Measurements from ENCODE around the gene SUDS3.
"Not testable (repeated sequence)": the region's sequence is repeated elsewhere in the genome, so short reads cannot be mapped to it uniquely, and the experiment has no call there.

The SUDS3 gene

DNA sequence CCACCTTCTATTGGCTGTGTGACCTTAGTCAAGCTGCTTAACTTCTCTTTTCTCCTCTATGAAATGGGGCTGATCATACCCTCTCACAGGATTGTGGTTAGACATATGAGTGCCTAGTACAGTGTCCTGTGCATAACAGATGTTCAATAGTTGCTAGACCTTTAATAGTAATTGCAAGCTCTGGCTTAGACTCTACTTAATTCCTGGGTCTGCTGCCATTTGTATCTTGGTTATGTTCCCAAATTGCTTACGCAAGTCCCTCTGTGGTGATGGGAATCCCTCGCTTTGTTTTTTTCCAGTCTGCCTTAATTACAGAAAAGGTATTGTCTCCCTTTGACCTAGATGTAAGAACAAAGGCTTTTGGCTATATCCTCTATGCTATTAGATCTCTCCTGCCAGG lies 15.1 kb downstream of the SUDS3 start:
- in situ Hi-C loops (cut with HindIII; ENCODE audit: low sequenced_read_pairs) = no loop called here

DNA sequence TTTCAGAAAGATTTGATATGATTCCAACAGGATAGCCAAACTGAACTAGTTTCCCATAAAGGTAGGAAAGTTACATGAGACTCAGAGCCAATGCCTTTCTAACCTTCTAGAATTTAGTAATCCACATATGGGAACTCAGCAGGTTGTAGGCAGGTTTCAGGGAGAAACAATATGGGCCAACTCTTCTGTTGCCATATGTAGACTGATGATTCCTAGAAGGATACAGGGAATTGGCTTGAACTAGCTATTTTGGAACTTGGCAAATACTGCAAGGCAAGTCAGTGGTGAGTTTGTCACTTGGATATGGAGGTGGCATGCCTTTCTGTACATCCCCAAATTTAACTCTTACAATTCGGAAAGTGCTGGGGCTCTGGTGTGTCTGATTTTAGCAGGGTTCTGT lies 15.5 kb downstream of the SUDS3 start:
- in situ Hi-C loops (cut with HindIII; ENCODE audit: low sequenced_read_pairs) = no loop called here

DNA sequence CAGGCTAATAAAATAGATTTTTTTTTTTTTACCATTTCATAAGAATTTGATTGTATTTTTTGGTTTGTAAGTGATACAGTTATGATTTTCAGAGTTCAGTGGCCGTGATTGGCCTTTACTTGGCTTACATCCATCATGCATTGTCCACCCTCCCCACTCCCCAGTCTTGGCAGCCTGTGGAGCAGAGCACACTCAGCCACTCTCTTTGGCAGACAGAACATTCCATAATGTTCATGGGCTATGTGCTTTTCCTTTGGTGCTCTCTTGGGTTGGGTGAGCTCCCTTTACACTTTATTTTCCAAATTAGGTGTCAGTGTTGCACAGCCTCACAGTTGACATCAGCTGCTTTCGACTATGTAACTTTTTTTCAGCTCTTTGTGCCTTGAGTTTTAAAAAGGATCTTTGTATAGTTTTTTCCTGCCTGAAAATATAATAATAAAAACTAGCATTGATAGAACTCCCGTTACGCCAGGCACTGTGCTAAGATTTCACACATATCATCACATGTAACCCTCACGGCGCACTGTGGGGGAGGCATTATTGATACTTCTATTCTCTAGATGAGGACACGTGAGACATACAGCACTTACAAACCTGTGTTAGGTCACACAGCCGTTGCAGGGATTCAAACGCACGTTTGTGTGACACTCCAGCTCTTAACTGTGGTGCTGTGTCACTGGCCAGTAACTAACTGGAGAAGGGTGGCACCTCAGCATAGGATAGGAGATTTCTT lies 21.5 kb downstream of the SUDS3 start:
- in situ Hi-C loops (cut with HindIII; ENCODE audit: low sequenced_read_pairs) = no loop called here

DNA sequence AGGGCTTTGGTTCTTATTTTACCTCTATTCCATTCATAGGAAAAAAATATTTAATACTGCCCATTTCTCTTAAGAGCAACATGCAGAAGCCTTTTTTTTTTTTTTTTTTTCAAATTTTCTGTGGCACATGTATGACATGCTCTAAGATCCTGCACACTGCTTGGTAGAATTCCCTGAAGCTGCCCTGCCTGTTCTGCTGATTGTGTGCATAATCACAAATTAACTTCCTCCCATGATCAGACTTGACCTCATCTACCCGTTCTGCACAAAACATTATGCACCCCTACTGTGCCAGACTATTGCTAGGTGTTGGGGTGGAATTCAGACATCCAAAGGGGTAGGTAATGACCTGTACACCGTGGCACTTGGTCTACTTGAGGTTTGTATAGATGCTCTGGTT lies 22.2 kb downstream of the SUDS3 start:
- in situ Hi-C loops (cut with HindIII; ENCODE audit: low sequenced_read_pairs) = no loop called here

DNA sequence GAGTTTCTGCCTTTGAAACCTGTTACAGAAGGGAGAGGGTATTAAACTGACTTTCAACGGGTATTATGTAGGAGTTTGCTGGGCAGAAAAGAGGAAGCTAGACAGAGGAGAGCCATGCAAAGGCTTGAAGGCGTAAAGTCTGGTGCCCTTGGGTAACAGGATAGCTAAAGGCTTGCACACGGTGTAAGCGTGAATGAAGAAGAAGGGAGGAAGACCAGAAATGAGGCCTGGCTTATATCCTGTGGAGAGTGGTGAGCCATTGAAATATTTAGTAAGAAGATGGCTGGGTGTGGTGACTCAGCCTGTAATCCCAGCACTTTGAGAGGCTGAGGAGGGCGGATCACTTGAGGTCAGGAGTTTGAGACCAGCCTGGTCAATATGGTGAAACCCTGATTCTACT lies 22.6 kb downstream of the SUDS3 start:
- in situ Hi-C loops (cut with HindIII; ENCODE audit: low sequenced_read_pairs) = no loop called here

DNA sequence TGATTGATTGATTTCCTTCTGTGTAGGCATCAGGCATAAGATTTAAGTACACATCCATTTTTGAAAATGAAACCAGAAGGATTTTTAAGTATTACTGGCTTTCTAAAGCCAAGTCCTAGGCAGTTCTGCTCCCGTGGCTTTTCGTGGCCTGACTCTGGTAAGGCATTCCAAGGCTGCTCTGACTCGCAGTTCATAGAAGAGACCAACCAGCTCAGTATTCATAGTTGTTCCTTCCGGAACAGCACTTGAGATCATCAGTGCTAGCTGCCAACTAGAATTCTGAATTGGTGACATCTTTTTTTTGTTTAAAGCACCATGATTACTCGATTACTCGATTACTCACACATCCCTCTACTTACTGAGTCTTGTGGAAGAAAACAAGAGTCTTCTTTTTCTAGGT lies 25.9 kb downstream of the SUDS3 start:
- in situ Hi-C loops (cut with HindIII; ENCODE audit: low sequenced_read_pairs) = no loop called here

DNA sequence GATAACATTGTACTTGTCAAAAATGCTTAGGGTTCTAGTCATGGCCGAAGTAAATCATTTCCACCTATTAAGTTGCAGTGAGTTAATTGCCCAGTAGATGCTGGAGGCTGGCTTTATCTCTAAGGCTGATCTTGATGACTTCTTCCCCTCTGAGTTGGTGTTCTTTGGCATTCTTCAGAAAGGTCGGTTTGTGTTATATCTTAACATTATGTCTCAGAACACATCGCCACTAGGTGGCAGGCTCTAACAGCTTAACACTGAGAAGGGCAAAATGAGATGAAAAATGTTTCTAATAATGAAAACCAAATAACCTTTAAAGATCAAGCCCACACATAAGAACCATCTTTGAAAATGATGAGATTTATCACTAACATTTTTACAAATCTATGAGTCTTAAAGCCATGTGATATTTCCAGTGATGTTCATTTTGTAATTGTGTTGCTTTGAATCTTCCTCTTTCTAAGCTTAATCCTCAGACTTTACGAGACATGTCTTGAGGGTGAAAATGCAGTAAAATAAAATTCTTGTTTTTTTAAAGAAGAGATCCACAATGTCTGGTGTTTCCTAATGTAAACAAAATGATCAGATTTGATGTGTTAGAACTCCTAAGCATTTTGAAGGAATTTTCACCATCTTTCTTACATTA lies 28.6 kb downstream of the SUDS3 start:
- in situ Hi-C loops (cut with HindIII; ENCODE audit: low sequenced_read_pairs) = no loop called here

DNA sequence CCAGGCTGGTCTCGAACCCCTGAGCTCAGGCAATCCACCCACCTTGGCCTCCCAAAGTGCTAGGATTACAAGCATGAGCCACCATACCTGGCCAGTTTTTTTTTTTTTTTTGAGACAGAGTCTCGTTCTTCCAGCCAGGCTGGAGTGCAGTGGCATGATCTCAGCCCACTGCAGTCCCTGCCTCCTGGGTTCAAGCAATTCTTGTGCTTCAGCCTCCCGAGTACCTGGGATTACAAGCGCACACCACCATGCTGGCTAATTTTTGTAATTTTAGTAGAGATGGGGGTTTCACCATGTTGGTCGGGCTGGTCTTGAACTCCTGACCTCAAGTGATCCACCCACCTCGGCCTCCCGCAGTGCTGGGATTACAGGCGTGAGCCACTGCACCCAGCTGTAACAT lies 31.9 kb downstream of the SUDS3 start:
- in situ Hi-C loops (cut with HindIII; ENCODE audit: low sequenced_read_pairs) = not testable (repeated sequence)

DNA sequence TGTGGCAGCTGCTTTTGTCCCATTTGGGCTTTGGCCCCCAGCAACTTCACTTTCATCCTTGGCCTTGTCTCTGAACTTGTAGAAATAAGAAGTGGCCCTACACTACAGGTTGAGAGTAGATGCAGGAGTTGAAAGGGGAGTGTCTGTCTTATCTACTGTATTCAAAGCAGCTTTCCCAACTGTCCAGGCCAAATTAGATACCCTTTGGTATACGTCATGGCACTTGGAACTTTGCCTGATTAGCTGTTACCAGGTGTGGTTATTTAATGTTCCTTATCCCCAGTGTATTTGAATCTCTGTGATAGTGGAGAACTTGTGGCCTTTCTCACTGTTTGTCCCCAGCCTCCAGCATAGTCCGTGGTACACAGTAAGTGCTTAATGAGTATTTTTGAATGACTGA lies 33.5 kb downstream of the SUDS3 start:
- in situ Hi-C loops (cut with HindIII; ENCODE audit: low sequenced_read_pairs) = no loop called here

DNA sequence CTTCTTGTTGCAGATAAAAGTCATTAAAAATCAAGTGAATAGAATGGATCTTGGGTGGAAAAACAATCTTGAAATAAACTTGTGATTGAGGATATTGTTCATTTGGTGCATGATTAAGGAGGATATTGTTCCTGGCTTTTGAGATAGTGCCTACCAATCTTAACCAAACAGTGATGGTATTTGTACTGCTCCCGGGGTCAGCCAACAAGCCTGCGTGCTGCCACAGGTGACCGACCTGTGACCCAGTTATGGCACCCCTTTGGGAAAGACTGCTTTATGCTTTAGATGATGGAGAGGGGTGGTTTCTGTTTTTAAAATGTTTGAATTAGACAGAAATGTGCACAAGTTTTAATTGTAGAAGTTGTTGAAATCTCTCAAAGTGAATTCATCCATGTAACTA lies 41.6 kb downstream of the SUDS3 start:
- in situ Hi-C loops (cut with HindIII; ENCODE audit: low sequenced_read_pairs) = no loop called here

DNA sequence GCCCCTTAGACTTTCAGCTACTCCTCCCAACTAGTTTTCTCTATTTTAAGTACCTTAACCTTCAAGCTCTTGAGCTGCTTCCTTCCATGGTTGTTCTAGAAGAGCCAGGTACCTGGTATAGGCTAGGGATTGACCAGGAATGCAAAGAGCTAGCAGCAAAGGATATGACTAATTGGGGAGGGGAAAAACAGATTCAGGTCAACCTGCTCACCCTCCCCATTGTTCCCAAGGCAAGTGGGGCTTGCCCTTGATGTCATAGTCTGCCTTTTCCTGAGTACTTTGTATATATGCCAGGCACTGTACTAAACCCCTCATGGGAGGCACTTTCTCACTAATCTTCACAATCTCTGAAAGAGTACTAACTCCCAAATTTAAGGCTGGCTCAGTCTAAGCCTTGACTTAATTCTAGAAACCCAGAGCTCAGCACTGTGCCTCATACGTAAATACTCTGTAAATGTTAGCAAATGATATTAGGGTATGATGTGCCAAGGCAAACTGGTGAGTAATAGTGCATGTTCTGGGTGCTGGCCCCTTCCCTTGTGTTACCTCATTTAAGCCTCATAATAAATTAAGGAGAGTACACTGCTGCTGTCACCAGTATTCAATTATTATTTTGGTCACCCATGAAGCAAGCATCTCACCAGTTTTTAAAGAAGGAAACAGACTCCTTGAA lies 42.2 kb downstream of the SUDS3 start:
- in situ Hi-C loops (cut with HindIII; ENCODE audit: low sequenced_read_pairs) = no loop called here

DNA sequence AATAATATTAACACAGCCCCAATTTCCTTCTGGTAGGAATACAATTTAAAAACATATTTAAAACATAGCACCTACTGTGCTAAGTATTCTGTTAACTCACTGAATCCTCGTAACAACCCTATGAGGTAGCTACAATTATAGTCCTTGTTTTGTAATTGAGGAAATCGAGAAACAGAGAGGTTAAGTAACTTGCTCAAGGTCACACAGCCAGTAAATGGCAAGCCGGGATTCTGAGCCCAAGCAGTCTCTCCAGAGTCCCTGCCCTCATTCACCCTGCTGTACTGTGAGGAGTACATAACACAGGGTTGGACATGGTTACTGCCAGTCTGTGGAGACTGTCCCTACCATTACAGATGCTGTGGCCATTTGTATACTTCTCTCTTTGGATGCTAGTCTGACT lies 44.3 kb downstream of the SUDS3 start:
- in situ Hi-C loops (cut with HindIII; ENCODE audit: low sequenced_read_pairs) = no loop called here

DNA sequence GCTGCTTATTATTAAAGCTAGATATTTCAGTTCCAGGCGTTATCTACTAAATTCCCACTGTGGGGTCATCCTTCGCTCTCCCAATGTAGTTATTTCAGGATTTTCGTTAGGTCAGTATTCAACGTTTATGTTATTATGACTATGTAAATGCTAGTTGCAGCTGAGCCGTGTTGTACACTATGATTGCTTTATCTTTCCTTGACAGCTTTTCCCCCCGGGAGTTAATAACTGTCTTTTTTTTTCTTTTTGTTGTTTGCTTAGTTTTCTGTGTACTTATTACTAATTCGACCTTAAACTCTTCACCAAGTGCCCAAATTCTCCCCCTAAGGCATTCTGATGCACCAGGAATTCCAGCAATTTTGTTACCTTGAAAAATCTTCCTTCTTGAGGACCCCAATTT lies 48.5 kb downstream of the SUDS3 start:
- in situ Hi-C loops (cut with HindIII; ENCODE audit: low sequenced_read_pairs) = no loop called here

DNA sequence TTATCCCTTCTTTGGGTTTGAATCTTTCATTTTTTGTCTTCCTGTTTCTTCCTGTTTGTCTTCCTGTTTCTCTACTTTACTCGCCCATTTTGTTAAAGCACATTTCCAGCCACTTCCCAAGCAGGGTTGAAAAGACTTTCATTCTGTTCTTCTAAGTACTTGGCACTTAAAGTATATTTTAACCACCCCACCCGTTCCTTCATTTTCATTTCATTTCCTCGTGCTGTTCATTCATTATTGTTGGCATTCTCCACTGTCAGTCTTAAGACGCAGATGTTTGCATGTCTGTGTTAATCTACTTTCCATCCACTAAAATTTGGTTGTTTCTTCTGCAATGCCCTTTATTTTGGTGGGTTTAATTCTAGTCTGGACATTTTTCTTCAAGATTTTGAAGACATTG lies 49.0 kb downstream of the SUDS3 start:
- in situ Hi-C loops (cut with HindIII; ENCODE audit: low sequenced_read_pairs) = no loop called here

DNA sequence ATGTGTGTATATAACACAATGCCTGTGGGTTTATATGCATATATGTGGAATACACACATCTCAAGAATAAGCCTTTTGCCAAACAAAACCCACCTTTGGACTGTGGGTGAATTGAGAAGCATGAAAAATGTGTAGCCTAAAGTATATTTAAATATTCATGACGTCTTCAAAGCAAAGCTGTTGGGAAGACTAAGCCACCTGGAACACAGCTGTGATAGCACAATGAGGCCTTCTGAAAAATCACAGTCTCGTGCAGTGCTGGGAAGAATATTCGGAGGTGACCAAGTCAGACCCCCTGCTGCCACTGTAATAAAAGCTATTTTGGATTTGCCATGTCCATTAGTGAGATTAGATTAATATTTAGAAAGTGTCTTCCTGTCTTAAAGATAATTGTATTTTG lies 51.5 kb downstream of the SUDS3 start:
- in situ Hi-C loops (cut with HindIII; ENCODE audit: low sequenced_read_pairs) = no loop called here

DNA sequence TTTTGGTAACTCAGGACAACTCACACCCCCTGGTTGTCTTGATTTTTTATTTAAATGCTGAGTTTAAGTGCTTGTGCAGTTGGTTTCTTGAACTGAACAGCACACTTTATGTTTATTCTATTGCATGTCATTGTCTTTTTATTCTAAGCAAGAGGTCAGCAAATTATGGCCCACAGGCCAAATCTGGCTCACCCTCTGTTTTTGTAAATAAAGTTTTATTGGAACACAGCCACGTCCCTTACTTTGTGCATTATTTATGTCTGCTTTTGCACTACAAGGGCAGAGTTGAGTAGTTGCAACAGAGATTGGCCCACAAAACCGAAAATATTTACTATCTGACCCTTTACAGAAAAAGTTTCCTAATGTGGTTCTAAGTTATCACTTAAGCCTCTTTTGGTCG lies 52.3 kb downstream of the SUDS3 start:
- in situ Hi-C loops (cut with HindIII; ENCODE audit: low sequenced_read_pairs) = no loop called here

DNA sequence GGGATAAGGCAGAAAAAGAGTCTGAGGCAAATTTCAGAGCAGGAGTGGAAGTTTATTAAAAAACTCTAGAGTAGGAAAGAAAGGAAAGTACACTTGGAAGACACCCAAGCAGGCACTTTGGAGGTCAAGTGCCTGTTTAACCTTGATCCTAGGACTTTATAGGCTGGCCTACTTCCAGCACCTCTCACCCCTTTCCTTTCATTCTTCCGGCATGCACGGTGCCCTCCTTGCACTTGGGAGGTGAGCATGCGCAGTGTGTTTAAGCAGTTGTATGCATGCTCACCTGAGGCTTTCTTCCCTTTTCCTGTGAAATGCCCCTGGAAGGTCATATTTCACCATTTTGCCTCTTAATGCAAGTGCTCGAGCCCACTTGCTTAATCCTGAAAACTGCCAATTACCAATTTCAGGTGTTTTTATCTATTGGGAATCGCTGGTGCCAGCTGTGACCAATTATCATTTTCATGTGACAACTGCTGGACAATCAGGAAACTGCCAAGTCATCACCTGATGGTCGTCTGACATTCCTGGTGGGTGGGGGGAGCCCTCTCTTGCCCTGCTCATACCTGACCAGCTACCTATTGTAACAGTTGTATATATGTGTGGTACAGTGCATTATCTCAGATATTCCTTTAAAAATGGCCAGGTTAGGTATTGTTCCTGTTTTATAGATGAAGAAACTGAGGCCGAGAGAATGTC lies 53.5 kb downstream of the SUDS3 start:
- in situ Hi-C loops (cut with HindIII; ENCODE audit: low sequenced_read_pairs) = no loop called here

DNA sequence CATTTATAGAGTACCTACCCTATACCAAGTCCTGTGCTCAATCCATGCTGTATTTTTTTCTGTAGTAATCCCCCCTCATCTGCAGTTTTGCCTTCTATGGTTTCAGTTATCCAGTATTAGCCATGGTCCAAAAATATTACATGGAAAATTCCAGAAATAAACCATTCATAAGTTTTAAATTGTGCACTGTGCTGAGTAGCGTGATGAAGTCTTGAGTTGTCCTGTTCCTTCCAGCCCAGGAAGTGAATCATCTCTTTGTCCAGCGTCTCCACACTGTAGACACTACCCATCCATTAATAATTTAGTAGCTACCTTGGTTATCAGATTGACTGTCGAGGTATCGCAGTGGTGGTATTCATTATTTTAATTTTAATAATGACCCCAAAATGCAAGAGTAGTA lies 54.2 kb downstream of the SUDS3 start:
- in situ Hi-C loops (cut with HindIII; ENCODE audit: low sequenced_read_pairs) = no loop called here

DNA sequence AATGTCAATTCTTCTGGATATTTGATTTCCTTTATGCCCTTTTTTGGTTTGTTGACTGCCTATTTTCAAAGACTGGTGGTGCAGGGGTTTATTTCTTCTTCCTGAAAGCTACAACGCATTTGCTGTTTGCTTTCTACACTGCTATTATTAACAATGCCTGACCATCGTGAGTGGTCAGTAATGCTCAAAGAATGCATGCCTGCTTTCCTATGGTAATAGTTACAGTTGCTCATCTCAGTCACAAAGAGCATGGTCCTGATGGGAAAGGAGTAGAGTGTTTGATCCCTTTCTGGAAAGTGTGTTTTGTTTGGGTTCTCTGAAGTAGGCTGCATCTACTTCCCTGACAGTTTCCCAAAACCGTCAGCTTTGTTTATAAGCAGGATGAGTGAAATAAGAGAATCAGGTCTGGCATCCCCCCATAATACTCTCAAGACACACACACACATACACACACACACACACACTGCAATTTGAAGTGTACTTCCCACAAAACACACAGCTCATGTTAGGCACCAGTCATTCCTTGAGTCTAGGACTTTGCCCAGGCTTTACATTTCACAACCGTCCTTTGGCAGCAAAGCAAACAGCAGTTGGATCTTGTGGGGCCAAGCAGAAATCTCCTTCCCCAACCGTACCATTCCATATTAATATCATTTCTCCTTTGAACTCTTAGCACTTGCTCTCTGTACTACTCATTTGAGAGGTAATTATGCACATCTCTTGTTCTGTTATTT lies 56.6 kb downstream of the SUDS3 start:
- in situ Hi-C loops (cut with HindIII; ENCODE audit: low sequenced_read_pairs) = no loop called here

DNA sequence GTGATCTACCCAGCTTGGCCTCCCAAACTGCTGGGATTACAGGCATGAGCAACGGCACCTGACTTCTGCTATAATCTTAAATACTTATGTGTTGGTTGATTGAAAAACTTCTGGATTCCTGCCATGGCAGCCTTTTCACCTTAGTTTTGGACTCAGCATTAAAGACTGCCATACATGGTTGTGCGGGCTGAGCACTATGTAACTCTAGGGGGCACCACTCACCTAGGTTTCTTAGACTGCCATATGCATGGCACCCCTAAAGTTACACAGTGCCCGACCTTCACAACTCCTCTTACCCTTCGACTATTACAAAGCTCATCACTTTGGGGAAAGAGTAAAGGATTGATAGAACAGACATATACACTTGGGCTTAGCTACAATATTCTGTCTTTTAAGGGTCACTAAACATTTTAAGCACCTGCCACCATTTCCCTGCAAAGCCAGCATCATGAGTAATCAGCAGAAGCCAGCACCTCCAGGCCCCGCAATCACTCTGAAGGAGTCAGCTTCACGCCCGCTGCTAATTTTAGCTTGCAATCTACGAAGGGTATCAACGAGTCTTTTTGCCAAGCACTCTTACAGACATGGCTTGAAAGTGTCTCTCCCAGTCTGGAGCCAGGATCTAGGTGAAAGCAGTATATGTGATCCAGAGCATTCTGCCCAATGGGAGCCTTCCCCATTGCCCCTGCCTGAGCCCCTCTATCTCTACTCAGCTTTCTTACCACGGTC lies 59.8 kb downstream of the SUDS3 start:
- in situ Hi-C loops (cut with HindIII; ENCODE audit: low sequenced_read_pairs) = no loop called here

All from DLD1 (cell line).